GM23338 (cell line): Measurements from ENCODE around the gene ARHGAP28.

Experiments
- CREB1 ChIP-seq: fragments of 250-450 bp; sonication (Bioruptor Pico); IDR thresholded peaks from 2 replicates; pipeline ENCODE4 v1.5.0; 2020; ENCODE audit warnings: low read depth, mild to moderate bottlenecking, moderate library complexity
- CTCF ChIP-seq, 2 experiments: fragments of 200-600 bp in 1 of 2; sonication (generic) in 1 of 2; conservative IDR thresholded peaks; 2 replicates each; pipeline versions ENCODE4 v1.5.1 to v1.6.1; 2016 to 2017; ENCODE audit warnings: antibody characterized with exemption in 2 of 2, low read depth in 2 of 2, mild to moderate bottlenecking in 2 of 2, moderate library complexity in 1 of 2
- EZH2 ChIP-seq: fragments of 200-600 bp; sonication (generic); IDR thresholded peaks from one replicate; pipeline ENCODE4 v1.8.0; 2017; ENCODE audit warnings: antibody characterized with exemption, mild to moderate bottlenecking, low read depth; ENCODE audit not compliant: unreplicated experiment
- NANOG ChIP-seq: IDR thresholded peaks from 2 replicates; pipeline ENCODE4 v1.6.1; 2016; ENCODE audit warnings: antibody characterized with exemption, borderline replicate concordance
- POLR2AphosphoS5 ChIP-seq: IDR thresholded peaks from 2 replicates; pipeline ENCODE4 v1.6.1; 2016; ENCODE audit warnings: antibody characterized with exemption, low read depth
- REST ChIP-seq: IDR thresholded peaks from one replicate; pipeline ENCODE4 v1.6.1; 2018; ENCODE audit warnings: antibody characterized with exemption; ENCODE audit not compliant: unreplicated experiment

GRCh38 chr18:6782861-6783260 is 53.3 kb downstream of the ARHGAP28 start:
- TF ChIP-seq CTCF (conservative IDR thresholded peaks at IDR 0.05; ENCODE audit: low read depth in 2 of 2) (no peak), CREB1 (CRISPR knock-in tag) (no peak), POLR2AphosphoS5 (no peak), REST (no peak), EZH2 (no peak), NANOG (no peak)
